Thyroid gland (tissue), 4 donors: Measurements from ENCODE around the gene NR1D2.

Experiments
- POLR2A ChIP-seq, 2 donors: fragments of 450-650 bp; IDR thresholded peaks; one replicate each; pipeline ENCODE4 v1.6.1; 2017; ENCODE audit warnings: antibody characterized with exemption in 2 of 2, mild to moderate bottlenecking in 2 of 2, moderate library complexity in 1 of 2
- TF ChIP-seq, protein P1 (sequence below), 6 experiments: fragments of 200-600 bp in 3 of 6; fragments of 450-650 bp in 3 of 6; sonication (generic) in 3 of 6; IDR thresholded peaks; one replicate each; pipeline ENCODE4 v1.5.1; 2016 to 2019; ENCODE audit warnings: antibody characterized with exemption in 6 of 6, mild to moderate bottlenecking in 2 of 6, inconsistent platforms in 1 of 6, moderate library complexity in 1 of 6

DNA sequence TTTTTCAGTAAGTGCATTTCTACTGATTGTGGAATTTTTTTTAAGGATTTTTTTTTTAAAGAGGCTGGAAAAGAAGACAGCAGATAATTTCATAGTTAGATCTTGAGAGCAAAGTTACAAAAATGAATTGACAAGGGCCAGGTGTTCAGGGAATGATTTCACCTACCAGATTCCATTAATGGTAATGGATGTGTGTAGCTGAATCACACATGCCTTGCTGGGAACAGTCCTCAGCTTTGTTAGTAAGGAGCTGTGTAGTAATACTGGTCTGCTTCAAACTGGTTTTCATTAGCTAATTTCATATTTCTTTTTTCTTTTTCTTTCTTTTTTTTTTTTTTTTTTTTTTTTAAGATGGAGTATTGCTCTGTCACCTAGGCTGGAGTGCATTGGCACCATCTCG, 16.0 kb downstream of the NR1D2 start:
- TF ChIP-seq, protein P1, sequence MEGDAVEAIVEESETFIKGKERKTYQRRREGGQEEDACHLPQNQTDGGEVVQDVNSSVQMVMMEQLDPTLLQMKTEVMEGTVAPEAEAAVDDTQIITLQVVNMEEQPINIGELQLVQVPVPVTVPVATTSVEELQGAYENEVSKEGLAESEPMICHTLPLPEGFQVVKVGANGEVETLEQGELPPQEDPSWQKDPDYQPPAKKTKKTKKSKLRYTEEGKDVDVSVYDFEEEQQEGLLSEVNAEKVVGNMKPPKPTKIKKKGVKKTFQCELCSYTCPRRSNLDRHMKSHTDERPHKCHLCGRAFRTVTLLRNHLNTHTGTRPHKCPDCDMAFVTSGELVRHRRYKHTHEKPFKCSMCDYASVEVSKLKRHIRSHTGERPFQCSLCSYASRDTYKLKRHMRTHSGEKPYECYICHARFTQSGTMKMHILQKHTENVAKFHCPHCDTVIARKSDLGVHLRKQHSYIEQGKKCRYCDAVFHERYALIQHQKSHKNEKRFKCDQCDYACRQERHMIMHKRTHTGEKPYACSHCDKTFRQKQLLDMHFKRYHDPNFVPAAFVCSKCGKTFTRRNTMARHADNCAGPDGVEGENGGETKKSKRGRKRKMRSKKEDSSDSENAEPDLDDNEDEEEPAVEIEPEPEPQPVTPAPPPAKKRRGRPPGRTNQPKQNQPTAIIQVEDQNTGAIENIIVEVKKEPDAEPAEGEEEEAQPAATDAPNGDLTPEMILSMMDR (IDR thresholded peaks at IDR 0.05), result no peak
- TF ChIP-seq POLR2A (IDR thresholded peaks at IDR 0.05), result no peak
